Calu3 (cell line): ENCODE measurements around the gene RFX3. TPM values are rescaled to one million over a fixed set of nuclear protein-coding genes. Genes with fewer than 3 reads are reported as not detected.

ENCODE experiments used
- BruUV-seq: library from RNA; stranded (reverse); fragments of 400-500 nt; replicated peaks from 2 replicates; lab custom pipeline; 2021; lab: Mats Ljungman, UMichigan
- CTCF ChIA-PET: fragments of 300-600 bp; sonication (Branson Sonifier 250); formaldehyde crosslinking; loops from one replicate; lab custom pipeline; 2022; ENCODE audit warnings: antibody characterized with exemption; lab: Charles Lee
- DNase-seq: peaks from one replicate; pipeline ENCODE4 v3.0.0; 2022
- H3K27ac Mint-ChIP-seq: one replicate; pipeline ENCODE4 v1.8.0; 2022; ENCODE audit warnings: mixed read lengths; ENCODE audit not compliant: unreplicated experiment
- H3K27me3 Mint-ChIP-seq: one replicate; pipeline ENCODE4 v1.8.0; 2022; ENCODE audit warnings: mixed read lengths; ENCODE audit not compliant: unreplicated experiment
- H3K36me3 Mint-ChIP-seq: one replicate; pipeline ENCODE4 v1.8.0; 2022; ENCODE audit warnings: mild to moderate bottlenecking, moderate library complexity, mixed read lengths; ENCODE audit not compliant: insufficient read depth, unreplicated experiment
- H3K4me1 Mint-ChIP-seq: one replicate; pipeline ENCODE4 v1.8.0; 2022; ENCODE audit warnings: mild to moderate bottlenecking, low read depth, mixed read lengths; ENCODE audit not compliant: unreplicated experiment
- H3K4me3 Mint-ChIP-seq: one replicate; pipeline ENCODE4 v1.8.0; 2022; ENCODE audit warnings: mild to moderate bottlenecking, low read depth, moderate library complexity, mixed read lengths; ENCODE audit not compliant: unreplicated experiment
- H3K9me3 Mint-ChIP-seq: one replicate; pipeline ENCODE4 v1.8.0; 2022; ENCODE audit warnings: low read depth, mixed read lengths; ENCODE audit not compliant: unreplicated experiment
- CTCF ChIP-seq: fragments of 200-600 bp; IDR thresholded peaks from one replicate; pipeline ENCODE4 v1.8.0; 2022; ENCODE audit warnings: antibody characterized with exemption; ENCODE audit not compliant: unreplicated experiment
- intact Hi-C: fragments of 100-400 bp; cut with micrococcal nuclease; formaldehyde crosslinking; loops from one replicate; pipeline ENCODE4 v1.10.0; 2022; ENCODE audit not compliant: unreplicated experiment
- total RNA-seq: library from RNA; stranded (reverse); gene quantifications from 2 replicates; pipeline ENCODE4 v1.2.3, GENCODE V29; 2022

RFX3 gene
- total RNA-seq, 1 experiment from 2014 or later = 10.1 TPM

GRCh38 chr9:3205421-3206095 lies 320.2 kb downstream of the RFX3 start:
- Mint-ChIP-seq H3K4me3 (no peak overlapping the region), H3K27ac (no peak overlapping the region), H3K4me1 (no peaks in the 10 kb centered on the region), H3K36me3 (no peaks in the 10 kb centered on the region), H3K9me3 (no peaks in the 10 kb centered on the region), H3K27me3 (peaks cover 5% of the 10 kb centered on the region)
- no peak for DNase-seq
- no TSS peak for BruUV-seq
- TF ChIP-seq CTCF = no peak
- CTCF ChIA-PET = interaction anchor here (0.6 kb wide), 1 partner anchor 151 kb away, joined by 3 read pairs; no protein-coding TSS in a partner anchor
- intact Hi-C loops = no loop called here

DNA sequence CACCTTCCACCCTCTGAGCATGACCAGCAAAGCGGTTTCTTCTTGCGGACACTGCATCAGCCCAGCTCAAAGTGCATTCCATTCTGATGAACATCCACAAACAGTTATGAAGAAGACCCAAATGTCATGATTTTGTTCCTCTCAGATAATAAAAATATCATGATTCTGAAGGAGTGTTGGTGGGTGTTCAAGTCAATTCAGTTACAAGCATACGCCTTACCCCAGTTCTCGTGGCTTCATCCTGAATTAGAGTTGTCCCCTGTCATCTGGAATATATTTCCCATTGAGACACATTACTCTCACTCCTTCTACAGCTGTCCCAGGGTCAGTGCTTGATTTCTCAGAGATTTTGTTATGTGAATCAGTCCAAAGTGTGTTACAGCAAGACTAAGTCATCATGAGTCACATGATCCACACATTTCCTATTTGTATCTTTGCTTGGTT lies 325.4 kb downstream of the RFX3 start:
- TF ChIP-seq CTCF = no peak
- Mint-ChIP-seq H3K4me3 (no peak overlapping the region), H3K9me3 (no peaks in the 10 kb centered on the region), H3K36me3 (no peaks in the 10 kb centered on the region), H3K4me1 (no peaks in the 10 kb centered on the region), H3K27ac (no peak overlapping the region), H3K27me3 (peaks cover 37% of the 10 kb centered on the region)
- intact Hi-C loops = no loop called here
- no TSS peak for BruUV-seq
- DNase-seq = no peak
- CTCF ChIA-PET = no interaction called here

DNA sequence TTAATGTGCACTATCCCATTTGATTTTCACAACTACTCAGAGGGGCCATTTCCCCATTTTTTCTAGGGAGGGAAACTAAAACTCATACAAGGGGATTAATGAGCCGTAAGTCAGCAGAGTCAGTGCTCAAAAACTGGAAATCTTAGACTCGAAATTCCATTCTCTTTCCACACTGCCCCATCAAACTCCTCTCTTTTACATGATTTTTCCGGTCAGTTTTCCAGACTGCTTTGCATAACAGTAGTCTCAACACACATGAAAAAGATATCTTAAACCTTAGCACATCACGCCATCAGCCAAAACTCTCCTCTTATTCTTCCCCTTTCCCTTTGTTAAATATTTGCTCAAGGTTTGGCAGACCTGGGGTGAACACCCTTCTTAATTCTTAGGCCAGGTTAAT lies 332.0 kb downstream of the RFX3 start:
- H3K27me3 Mint-ChIP-seq = peaks cover 60% of the 10 kb centered on the region
- no peaks in the 10 kb centered on the region for H3K36me3 Mint-ChIP-seq
- H3K27ac Mint-ChIP-seq = no peak overlapping the region
- CTCF ChIA-PET = no interaction called here
- H3K4me3 Mint-ChIP-seq = no peak overlapping the region
- intact Hi-C loops = no loop called here
- no peaks in the 10 kb centered on the region for H3K9me3 Mint-ChIP-seq
- H3K4me1 Mint-ChIP-seq = no peaks in the 10 kb centered on the region
- no peak for DNase-seq
- no peak for TF ChIP-seq CTCF
- BruUV-seq = no TSS peak

DNA sequence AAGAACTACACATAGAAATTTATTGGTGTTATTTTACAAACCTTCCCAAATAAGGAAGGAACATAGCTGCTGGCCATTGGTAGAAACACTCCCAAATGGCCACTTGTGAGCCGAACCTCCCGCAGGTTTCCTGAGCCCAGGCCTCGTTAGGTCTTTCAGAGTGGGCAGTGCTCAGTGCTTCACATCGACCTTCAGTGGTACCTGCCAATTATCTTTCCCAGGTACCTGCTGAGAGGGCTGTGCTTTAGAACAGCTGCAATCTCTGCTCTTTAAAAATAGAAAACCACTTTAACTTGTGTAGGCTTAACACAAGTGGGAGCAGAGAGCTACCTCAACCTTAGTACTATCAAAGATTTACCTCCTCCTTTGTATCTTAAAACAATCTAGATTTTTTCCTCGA lies 334.1 kb downstream of the RFX3 start:
- CTCF ChIA-PET = interaction anchor here (1.0 kb wide), 1 partner anchor 10 kb away, joined by 3 read pairs; no protein-coding TSS in a partner anchor

More for the DNA sequence above, 334.1 kb downstream of the RFX3 start:
- intact Hi-C loops = no loop called here
- TF ChIP-seq CTCF = no peak
- DNase-seq = no peak
- H3K4me3 Mint-ChIP-seq = no peak overlapping the region
- no peak overlapping the region for H3K27ac Mint-ChIP-seq
- no TSS peak for BruUV-seq
- no peaks in the 10 kb centered on the region for H3K36me3 Mint-ChIP-seq
- H3K27me3 Mint-ChIP-seq = peaks cover 56% of the 10 kb centered on the region
- no peaks in the 10 kb centered on the region for H3K9me3 Mint-ChIP-seq
- H3K4me1 Mint-ChIP-seq = no peaks in the 10 kb centered on the region
